Measurements from ENCODE around the gene UTP14C. TPM values are rescaled to one million over a fixed set of nuclear protein-coding genes. Genes with fewer than 3 reads are reported as not detected.

UTP14C gene
- total RNA-seq, 1 experiment from 2014 or later = 9.0 TPM

GRCh38 chr13:52033039-52033438 lies 8.5 kb downstream of the UTP14C start:
- POLR2A ChIA-PET = no interaction called here
- no peaks in the 10 kb centered on the region for H3K79me2 ChIP-seq (ENCODE audit: insufficient read depth, low read length)
- no peak overlapping the region for H3K4me2 ChIP-seq (ENCODE audit: low read length)
- DNase-seq (ENCODE audit: low read depth, low spot score) (no peak), ATAC-seq (no peak)
- H3K4me1 ChIP-seq (ENCODE audit: control insufficient read depth in 1 of 2, insufficient read depth in 2 of 2, low read length in 2 of 2) = no peaks in the 10 kb centered on the region
- no peaks in the 10 kb centered on the region for H3K27me3 ChIP-seq (ENCODE audit: insufficient read depth, low read length)
- H2AFZ ChIP-seq (ENCODE audit: low read depth, low read length, poor library complexity, severe bottlenecking) = no peak overlapping the region
- RAD21 ChIA-PET (ENCODE audit: low non-redundant PET in 1 of 2, low total read pairs in 2 of 2, uncharacterized antibody in 2 of 2, unreplicated experiment in 2 of 2) = no interaction called here
- no peaks in the 10 kb centered on the region for H3K9me2 ChIP-seq (ENCODE audit: insufficient read depth)
- no TSS peak for BruUV-seq (replicated peaks)
- H3K9ac ChIP-seq (ENCODE audit: low read length) = no peak overlapping the region
- TF ChIP-seq SP1 (IDR thresholded peaks at IDR 0.05; ENCODE audit: low read depth) = no peak
- TF ChIP-seq YY1 (IDR thresholded peaks at IDR 0.05; ENCODE audit: extremely low read depth, insufficient replicate concordance, low read depth, low read length) = no peak
- no peak for TF ChIP-seq RAD21 (IDR thresholded peaks at IDR 0.05; ENCODE audit: low read depth)
- no peak for TF ChIP-seq FOSL1 (IDR thresholded peaks at IDR 0.05; ENCODE audit: low read depth)
- TF ChIP-seq CTCF (IDR thresholded peaks at IDR 0.05 in 2 of 3, conservative IDR thresholded peaks at IDR 0.05 in 1 of 3; ENCODE audit: borderline replicate concordance in 1 of 3, insufficient read depth in 1 of 3, low read depth in 2 of 3, low read length in 2 of 3) = no peak
- TF ChIP-seq ELF1 (IDR thresholded peaks at IDR 0.05; ENCODE audit: borderline replicate concordance, low read depth) = no peak
- TF ChIP-seq ATF3 (IDR thresholded peaks at IDR 0.05) = no peak
- no peak for TF ChIP-seq REST (IDR thresholded peaks at IDR 0.05; ENCODE audit: low read depth)
- no peak for TF ChIP-seq SIN3A (IDR thresholded peaks at IDR 0.05; ENCODE audit: low read depth)
- H4K20me1 ChIP-seq (ENCODE audit: insufficient read depth) = no peaks in the 10 kb centered on the region
- no peak overlapping the region for H3K4me3 ChIP-seq (replicated peaks in 1 of 2; ENCODE audit: low read depth in 1 of 2, low read length in 2 of 2)
- CTCF ChIA-PET = no interaction called here
- peaks cover 5 to 8% of the 10 kb centered on the region in 2 experiments; a peak in 2 of 4 replicates for H3K36me3 ChIP-seq (ENCODE audit: control insufficient read depth in 1 of 2, insufficient read depth in 2 of 2, low read length in 2 of 2)
- no peaks in the 10 kb centered on the region for H3K9me3 ChIP-seq (ENCODE audit: control insufficient read depth in 1 of 2, insufficient read depth in 1 of 2, low read depth in 1 of 2, low read length in 2 of 2)
- H3K27ac ChIP-seq (ENCODE audit: low read depth, low read length) = no peak overlapping the region
- intact Hi-C loops (cut with micrococcal nuclease) = no loop called here

Data from HCT116 (cell line).